SU-DHL-6 (cell line): ENCODE measurements around the gene DRAM1.

Experiments
- H2AFZ ChIP-seq: fragments of 200-600 bp; sonication (generic); 2 replicates; pipeline ENCODE4 v1.6.1; 2014; ENCODE audit warnings: low read depth, mild to moderate bottlenecking, moderate library complexity, mixed read lengths, antibody characterized with exemption, low read length; ENCODE audit not compliant: severe bottlenecking
- H3F3A ChIP-seq: fragments of 200-600 bp; shearing (Covaris generic); 2 replicates; pipeline ENCODE4 v1.6.0; 2016; ENCODE audit warnings: antibody characterized with exemption, mild to moderate bottlenecking; ENCODE audit not compliant: insufficient read depth
- H3K27ac ChIP-seq: fragments of 200-600 bp; sonication (generic); 2 replicates; pipeline ENCODE4 v1.5.1; 2016; ENCODE audit warnings: low read depth, mild to moderate bottlenecking, low read length, moderate library complexity, mixed read lengths
- H3K27me3 ChIP-seq: fragments of 200-600 bp; sonication (generic), shearing (Covaris generic); 2 replicates; pipeline ENCODE4 v1.6.0; 2014; ENCODE audit warnings: mild to moderate bottlenecking, low read length
- H3K36me3 ChIP-seq: fragments of 200-600 bp; sonication (generic); 2 replicates; pipeline ENCODE4 v1.6.1; 2014; ENCODE audit warnings: mild to moderate bottlenecking, low read length, mixed read lengths
- H3K4me2 ChIP-seq: fragments of 300-600, 200-600 bp; shearing (Covaris generic), sonication (generic); 2 replicates; pipeline ENCODE4 v1.6.0; 2014; ENCODE audit warnings: low read length, low read depth, mild to moderate bottlenecking; ENCODE audit not compliant: poor library complexity, severe bottlenecking
- H3K4me3 ChIP-seq: fragments of 200-600 bp; sonication (generic); 2 replicates; pipeline ENCODE4 v1.5.1; 2014; ENCODE audit warnings: antibody characterized with exemption, low read length, mild to moderate bottlenecking, mixed read lengths; ENCODE audit not compliant: insufficient read depth, poor library complexity, severe bottlenecking
- H3K79me2 ChIP-seq: fragments of 200-600 bp; sonication (generic); 2 replicates; pipeline ENCODE4 v1.6.1; 2014; ENCODE audit warnings: mild to moderate bottlenecking, low read length, moderate library complexity; ENCODE audit not compliant: insufficient read depth
- H3K9ac ChIP-seq: fragments of 200-600 bp; sonication (generic); 2 replicates; pipeline ENCODE4 v1.7.0; 2014; ENCODE audit warnings: mild to moderate bottlenecking, low read length
- H3K9me2 ChIP-seq: fragments of 200-600 bp; sonication (generic); replicated peaks from 2 replicates; pipeline ENCODE4 v1.6.1; 2014; ENCODE audit warnings: low read length; ENCODE audit not compliant: insufficient read depth
- H3K9me3 ChIP-seq: fragments of 200-600 bp; sonication (generic); 2 replicates; pipeline ENCODE4 v1.6.1; 2014; ENCODE audit warnings: low read length, mixed read lengths; ENCODE audit not compliant: insufficient read depth
- H4K20me1 ChIP-seq: fragments of 200-600 bp; sonication (generic); 2 replicates; pipeline ENCODE4 v1.6.1; 2014; ENCODE audit warnings: low read depth, mild to moderate bottlenecking, antibody characterized with exemption, low read length, moderate library complexity, mixed read lengths
- CTCF ChIP-seq: fragments of 200-600 bp; sonication (generic); IDR thresholded peaks from one replicate; pipeline ENCODE4 v1.5.1; 2017; ENCODE audit warnings: antibody characterized with exemption, mild to moderate bottlenecking, low read length, moderate library complexity; ENCODE audit not compliant: insufficient read depth, poor library complexity, severe bottlenecking
- EZH2phosphoT487 ChIP-seq: fragments of 200-600 bp; sonication (generic), shearing (Covaris generic); conservative IDR thresholded peaks from 2 replicates; pipeline ENCODE4 v1.6.1; 2018; ENCODE audit warnings: mild to moderate bottlenecking, antibody characterized with exemption, low read length, moderate library complexity, mixed read lengths

Gene DRAM1

GRCh38 chr12:101959607-101960006 lies 82.2 kb downstream of the DRAM1 start:
- no peaks in the 10 kb centered on the region for H3K9me2 ChIP-seq
- no peaks in the 10 kb centered on the region for H3K36me3 ChIP-seq
- H3K9ac ChIP-seq: no peak overlapping the region
- H2AFZ ChIP-seq: no peak overlapping the region
- H3F3A ChIP-seq: no peaks in the 10 kb centered on the region
- H3K9me3 ChIP-seq: peaks cover 3% of the 10 kb centered on the region; the same call in 1 of the 2 replicates
- TF ChIP-seq CTCF (no peak), EZH2phosphoT487 (no peak)
- H3K27me3 ChIP-seq: no peaks in the 10 kb centered on the region
- H3K79me2 ChIP-seq: no peaks in the 10 kb centered on the region
- no peak overlapping the region for H3K4me2 ChIP-seq
- H3K4me3 ChIP-seq: no peak overlapping the region
- H3K27ac ChIP-seq: no peak overlapping the region
- no peaks in the 10 kb centered on the region for H4K20me1 ChIP-seq

GRCh38 chr12:101962486-101962885 lies 85.1 kb downstream of the DRAM1 start:
- Histone ChIP-seq H3K4me2 (no peak overlapping the region), H3K36me3 (no peaks in the 10 kb centered on the region), H3K27me3 (no peaks in the 10 kb centered on the region), H3K4me3 (no peak overlapping the region), H3K9me2 (no peaks in the 10 kb centered on the region), H3K27ac (no peak overlapping the region), H3F3A (no peaks in the 10 kb centered on the region), H2AFZ (no peak overlapping the region), H3K9ac (no peak overlapping the region), H4K20me1 (no peaks in the 10 kb centered on the region), H3K79me2 (no peaks in the 10 kb centered on the region), H3K9me3 (peaks cover 3% of the 10 kb centered on the region; the same call in 1 of the 2 replicates)
- TF ChIP-seq CTCF (no peak), EZH2phosphoT487 (no peak)

GRCh38 chr12:101963697-101964096 lies 86.3 kb downstream of the DRAM1 start:
- no peaks in the 10 kb centered on the region for H3K9me2 ChIP-seq
- no peak overlapping the region for H3K4me3 ChIP-seq
- H3K27ac ChIP-seq: no peak overlapping the region
- no peaks in the 10 kb centered on the region for H3K27me3 ChIP-seq
- no peaks in the 10 kb centered on the region for H3K79me2 ChIP-seq
- peaks cover 3% of the 10 kb centered on the region; the same call in 1 of the 2 replicates for H3K9me3 ChIP-seq
- no peaks in the 10 kb centered on the region for H3K36me3 ChIP-seq
- H4K20me1 ChIP-seq: no peaks in the 10 kb centered on the region
- TF ChIP-seq EZH2phosphoT487: no peak
- no peaks in the 10 kb centered on the region for H3F3A ChIP-seq
- H3K4me2 ChIP-seq: no peak overlapping the region
- H3K9ac ChIP-seq: no peak overlapping the region
- no peak overlapping the region for H2AFZ ChIP-seq

- Histone ChIP-seq H3K27ac (no peak overlapping the region), H3K27me3 (no peaks in the 10 kb centered on the region), H3K9me3 (no peaks in the 10 kb centered on the region), H3K36me3 (no peaks in the 10 kb centered on the region), H2AFZ (no peak overlapping the region), H4K20me1 (no peaks in the 10 kb centered on the region), H3K4me3 (no peak overlapping the region), H3K79me2 (no peaks in the 10 kb centered on the region), H3K9ac (no peak overlapping the region), H3F3A (no peaks in the 10 kb centered on the region), H3K9me2 (no peaks in the 10 kb centered on the region), H3K4me2 (no peak overlapping the region)
- TF ChIP-seq CTCF: no peak
- TF ChIP-seq EZH2phosphoT487: no peak
These were observed 89.1 kb downstream of the DRAM1 start for GRCh38 chr12:101966496-101966895.
